ENCODE measurements around the gene ACP7. TPM values are rescaled to one million over a fixed set of nuclear protein-coding genes. Genes with fewer than 3 reads are reported as not detected.

Gene ACP7
- total and polyA plus RNA-seq, 2 of the 8 experiments (the other 6 are each of a cell fraction or from before 2014, with no cell fraction given): 0.27 to 0.50 TPM

- TF ChIP-seq CBX8 (IDR thresholded peaks at IDR 0.05; ENCODE audit: borderline replicate concordance, low read depth, low read length) (no peak), BCL11A (IDR thresholded peaks at IDR 0.05; ENCODE audit: low read depth in 2 of 2, low read length in 2 of 2) (no peak)
These were observed 73.8 kb downstream of the ACP7 start (continued) for GRCh38 chr19:39157997-39158389.
